Glutamatergic neuron (in vitro differentiated cells): Measurements from ENCODE around the gene CALR. TPM values are rescaled to one million over a fixed set of nuclear protein-coding genes. Genes with fewer than 3 reads are reported as not detected.

Experiments
- DNase-seq: peaks from one replicate; pipeline ENCODE4 v3.0.0; 2022
- H3K27ac Mint-ChIP-seq: one replicate; pipeline ENCODE4 v1.8.0; 2020; ENCODE audit warnings: mild to moderate bottlenecking, mixed read lengths, inconsistent platforms; ENCODE audit not compliant: unreplicated experiment
- H3K27me3 Mint-ChIP-seq: one replicate; pipeline ENCODE4 v1.8.0; 2020; ENCODE audit warnings: mild to moderate bottlenecking, moderate library complexity, mixed read lengths, inconsistent platforms; ENCODE audit not compliant: unreplicated experiment
- H3K36me3 Mint-ChIP-seq: one replicate; pipeline ENCODE4 v1.8.0; 2020; ENCODE audit warnings: mild to moderate bottlenecking, mixed read lengths, inconsistent platforms; ENCODE audit not compliant: unreplicated experiment
- H3K4me1 Mint-ChIP-seq: one replicate; pipeline ENCODE4 v1.8.0; 2020; ENCODE audit warnings: mild to moderate bottlenecking, low read depth, mixed read lengths, inconsistent platforms; ENCODE audit not compliant: unreplicated experiment
- H3K4me3 Mint-ChIP-seq: one replicate; pipeline ENCODE4 v1.8.0; 2020; ENCODE audit warnings: mild to moderate bottlenecking, mixed read lengths, inconsistent platforms; ENCODE audit not compliant: unreplicated experiment
- H3K9me3 Mint-ChIP-seq: one replicate; pipeline ENCODE4 v1.8.0; 2020; ENCODE audit warnings: mild to moderate bottlenecking, moderate library complexity, mixed read lengths, inconsistent platforms; ENCODE audit not compliant: unreplicated experiment
- CTCF ChIP-seq: fragments of 200-600 bp; sonication (generic); IDR thresholded peaks from one replicate; pipeline ENCODE4 v1.5.0; 2021; ENCODE audit not compliant: partially characterized antibody, unreplicated experiment
- total RNA-seq: library from RNA; stranded (reverse); fragmentation: NEBNext Ultra II Directional; extraction: Animal tissue kit (Norgen Biotek cat#: 25700); gene quantifications from one replicate; pipeline ENCODE4 v1.2.1, GENCODE V29; 2021; ENCODE audit not compliant: unreplicated experiment

Gene CALR
- total RNA-seq, 1 donor from 2014 or later, result 543 TPM

GRCh38 chr19:12965017-12965811 is 26.8 kb downstream of the CALR start:
- TF ChIP-seq CTCF, result peak; percentile 97
- H3K4me3 Mint-ChIP-seq, result peak overlapping the region; percentile 85
- peaks cover 3% of the 10 kb centered on the region for H3K9me3 Mint-ChIP-seq
- H3K27ac Mint-ChIP-seq, result peak overlapping the region; percentile 83
- no peaks in the 10 kb centered on the region for H3K36me3 Mint-ChIP-seq
- H3K27me3 Mint-ChIP-seq, result peaks cover 5% of the 10 kb centered on the region
- peak; percentile 91 for DNase-seq
- H3K4me1 Mint-ChIP-seq, result no peaks in the 10 kb centered on the region

- no peaks in the 10 kb centered on the region for H3K4me1 Mint-ChIP-seq
- peak overlapping the region; percentile 69 for H3K4me3 Mint-ChIP-seq
- peaks cover 3% of the 10 kb centered on the region for H3K9me3 Mint-ChIP-seq
- H3K27ac Mint-ChIP-seq, result peak overlapping the region; percentile 83
- H3K36me3 Mint-ChIP-seq, result no peaks in the 10 kb centered on the region
- H3K27me3 Mint-ChIP-seq, result peaks cover 9% of the 10 kb centered on the region
- no peak for TF ChIP-seq CTCF
- no peak for DNase-seq
These were observed 27.4 kb downstream of the CALR start for GRCh38 chr19:12965812-12966135.

DNA sequence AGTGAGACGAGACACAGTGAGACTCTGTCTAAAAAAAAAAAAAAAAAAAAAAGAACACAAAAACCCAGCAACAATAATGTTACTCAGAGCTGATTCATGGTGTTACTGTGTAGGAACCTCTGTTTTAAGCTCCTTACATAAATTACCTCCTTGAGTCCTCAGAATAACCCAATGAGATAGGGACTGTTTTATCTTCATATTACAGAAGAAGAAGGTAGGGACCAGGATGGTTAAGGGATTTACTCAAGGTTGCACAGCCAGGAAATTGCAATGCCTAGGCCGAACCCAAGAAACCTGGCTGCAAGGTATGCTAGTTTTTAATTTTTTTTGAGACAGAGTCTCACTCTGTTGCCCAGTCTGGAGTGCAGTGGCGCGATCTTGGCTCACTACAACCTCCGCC is 29.5 kb downstream of the CALR start:
- H3K4me1 Mint-ChIP-seq, result no peaks in the 10 kb centered on the region
- DNase-seq, result no peak
- no peak for TF ChIP-seq CTCF
- H3K4me3 Mint-ChIP-seq, result no peak overlapping the region
- H3K9me3 Mint-ChIP-seq, result peaks cover 2% of the 10 kb centered on the region
- H3K27ac Mint-ChIP-seq, result no peak overlapping the region
- H3K36me3 Mint-ChIP-seq, result no peaks in the 10 kb centered on the region
- peaks cover 9% of the 10 kb centered on the region for H3K27me3 Mint-ChIP-seq

GRCh38 chr19:12969292-12969988 is 31.0 kb downstream of the CALR start, which contains the start of gene DAND5:
Gene DAND5, plus strand, starts transcription at chr19:12969576. Its CDS starts 85 bp downstream, at chr19:12969661.
- peak within 1 kb of the TSS; percentile 59 for H3K27ac Mint-ChIP-seq
- peaks cover 11% of the 10 kb centered on the region for H3K27me3 Mint-ChIP-seq
- no peaks in the 10 kb centered on the region for H3K36me3 Mint-ChIP-seq
- peaks cover 3% of the 10 kb centered on the region for H3K9me3 Mint-ChIP-seq
- no peak for DNase-seq
- H3K4me3 Mint-ChIP-seq, result no peak within 1 kb of the TSS
- TF ChIP-seq CTCF, result no peak
- peaks cover 5% of the 10 kb centered on the region for H3K4me1 Mint-ChIP-seq
